GM18873 (cell line): ENCODE results near the gene PAMR1.
"Not testable (repeated sequence)": the region's sequence is repeated elsewhere in the genome, so short reads cannot be mapped to it uniquely, and the experiment has no call there.

ENCODE experiments used
- ATAC-seq: cut with Tn5 transposase; IDR thresholded peaks from one replicate; pipeline ENCODE4 v1.9.1; 2021; ENCODE audit warnings: mild to moderate bottlenecking, moderate library complexity, moderate number of reproducible peaks; ENCODE audit not compliant: unreplicated experiment, low FRiP score

Gene PAMR1

GRCh38 chr11:35546317-35546716, 20.9 kb upstream of the PAMR1 start:
- ATAC-seq = no peak

GRCh38 chr11:35545391-35546003, 20.1 kb upstream of the PAMR1 start:
- ATAC-seq = no peak

GRCh38 chr11:35543481-35543880, 18.1 kb upstream of the PAMR1 start:
- ATAC-seq = no peak

- ATAC-seq = no peak
Measured at GRCh38 chr11:35541621-35542375, 16.4 kb upstream of the PAMR1 start.

GRCh38 chr11:35540526-35540925, 15.1 kb upstream of the PAMR1 start:
- ATAC-seq = no peak

GRCh38 chr11:35539781-35540281, 14.4 kb upstream of the PAMR1 start:
- no peak for ATAC-seq

- no peak for ATAC-seq
Measured at GRCh38 chr11:35539256-35539655, 13.8 kb upstream of the PAMR1 start.

GRCh38 chr11:35536470-35536869, 11.1 kb upstream of the PAMR1 start:
- no peak for ATAC-seq

- no peak for ATAC-seq
Measured at GRCh38 chr11:35531246-35531645, 5.8 kb upstream of the PAMR1 start.

- no peak for ATAC-seq
Measured at GRCh38 chr11:35529971-35530495, 4.6 kb upstream of the PAMR1 start.

- ATAC-seq = no peak
Measured at GRCh38 chr11:35526370-35526792, 965 bp upstream of the PAMR1 start.

- no peak for ATAC-seq
Measured at GRCh38 chr11:35524780-35525179, 636 bp downstream of the PAMR1 start.

GRCh38 chr11:35523861-35524260, 1.6 kb downstream of the PAMR1 start:
- ATAC-seq = no peak

- ATAC-seq = no peak
Measured at GRCh38 chr11:35523331-35523768, 2.1 kb downstream of the PAMR1 start.

- not testable (repeated sequence) for ATAC-seq
Measured at GRCh38 chr11:35522091-35522490, 3.3 kb downstream of the PAMR1 start.

GRCh38 chr11:35520376-35520775, 5.0 kb downstream of the PAMR1 start:
- no peak for ATAC-seq

- ATAC-seq = no peak
Measured at GRCh38 chr11:35518766-35519165, 6.7 kb downstream of the PAMR1 start.

- ATAC-seq = no peak
Measured at GRCh38 chr11:35517481-35517880, 7.9 kb downstream of the PAMR1 start.

GRCh38 chr11:35516403-35516802, 9.0 kb downstream of the PAMR1 start:
- ATAC-seq = no peak

GRCh38 chr11:35515224-35515623, 10.2 kb downstream of the PAMR1 start:
- no peak for ATAC-seq

GRCh38 chr11:35514481-35514880, 10.9 kb downstream of the PAMR1 start:
- no peak for ATAC-seq

- no peak for ATAC-seq
Measured at GRCh38 chr11:35511666-35512065, 13.8 kb downstream of the PAMR1 start.
